GM12801 (cell line): Measurements from ENCODE around the gene PCDH10.

Source experiments
- CTCF ChIP-seq: IDR thresholded peaks from one replicate; pipeline ENCODE4 v1.5.1; 2011; ENCODE audit warnings: control low read depth; ENCODE audit not compliant: insufficient read length; ENCODE audit errors: extremely low read depth

The PCDH10 gene

GRCh38 chr4:133146574-133147241 is 2.4 kb upstream of the PCDH10 start:
- no peak for TF ChIP-seq CTCF

- TF ChIP-seq CTCF: no peak
Observed at GRCh38 chr4:133147286-133147821, 1.7 kb upstream of the PCDH10 start.

- no peak for TF ChIP-seq CTCF
Observed at GRCh38 chr4:133147921-133148689, 989 bp upstream of the PCDH10 start.

GRCh38 chr4:133149364-133149695 is 236 bp downstream of the PCDH10 start:
- TF ChIP-seq CTCF: no peak

- TF ChIP-seq CTCF: no peak
Observed at GRCh38 chr4:133149932-133150471, 908 bp downstream of the PCDH10 start.

- no peak for TF ChIP-seq CTCF
Observed at GRCh38 chr4:133150486-133151340, 1.6 kb downstream of the PCDH10 start.

- TF ChIP-seq CTCF: no peak
Observed at GRCh38 chr4:133151341-133151690, 2.2 kb downstream of the PCDH10 start.
